CD14-positive monocyte (primary cell): Measurements from ENCODE around the gene CA4. TPM values are rescaled to one million over a fixed set of nuclear protein-coding genes. Genes with fewer than 3 reads are reported as not detected.

Source experiments
- DNase-seq, 3 donors: peaks; one replicate each; pipeline ENCODE4 v3.0.0-alpha.2; 2011 to 2022
- H2AFZ ChIP-seq: 2 replicates; pipeline ENCODE4 v1.6.0; 2012; ENCODE audit warnings: mild to moderate bottlenecking, low read depth, low read length, inconsistent platforms; ENCODE audit not compliant: insufficient read depth, poor library complexity, severe bottlenecking
- H3K27ac ChIP-seq, 2 donors: 1 replicate in 1 of 2; 2 replicates in 1 of 2; pipeline ENCODE4 v1.5.1; 2012 to 2013; ENCODE audit warnings: low read length in 2 of 2, control low read depth in 1 of 2, inconsistent platforms in 1 of 2, low read depth in 1 of 2, mild to moderate bottlenecking in 1 of 2
- H3K27me3 ChIP-seq, 2 donors: one replicate each; pipeline versions ENCODE4 v1.6.0 to v1.6.1; 2011 to 2013; ENCODE audit warnings: low read length in 2 of 2; ENCODE audit not compliant: control insufficient read depth in 2 of 2, insufficient read depth in 2 of 2
- H3K36me3 ChIP-seq, 2 donors: replicated peaks in 1 of 2; 1 replicate in 1 of 2; 2 replicates in 1 of 2; pipeline versions ENCODE4 v1.5.1 to v1.6.1; 2012 to 2013; ENCODE audit warnings: low read length in 2 of 2, control low read depth in 1 of 2, inconsistent platforms in 1 of 2, mild to moderate bottlenecking in 1 of 2; ENCODE audit not compliant: insufficient read depth in 2 of 2, control insufficient read depth in 1 of 2
- H3K4me1 ChIP-seq, 2 donors: 1 replicate in 1 of 2; 2 replicates in 1 of 2; pipeline versions ENCODE4 v1.5.1 to v1.6.1; 2012 to 2013; ENCODE audit warnings: low read length in 2 of 2, control low read depth in 1 of 2, inconsistent platforms in 1 of 2, mild to moderate bottlenecking in 1 of 2, moderate library complexity in 1 of 2; ENCODE audit not compliant: insufficient read depth in 2 of 2, control insufficient read depth in 1 of 2
- H3K4me2 ChIP-seq: replicated peaks from 2 replicates; pipeline ENCODE3; 2012; ENCODE audit warnings: low read length, moderate library complexity, mild to moderate bottlenecking; ENCODE audit not compliant: poor library complexity, severe bottlenecking; ENCODE audit errors: extremely low read depth
- H3K4me3 ChIP-seq, 3 experiments: fragments of 200-600 bp in 1 of 3; sonication (generic) in 1 of 3; replicated peaks in 1 of 3; 1 replicate in 2 of 3; 2 replicates in 1 of 3; pipeline ENCODE4 v1.5.1; 2011 to 2013; ENCODE audit warnings: low read length in 3 of 3, mild to moderate bottlenecking in 3 of 3, control low read depth in 2 of 3, low read depth in 2 of 3, inconsistent platforms in 1 of 3, moderate library complexity in 1 of 3
- H3K79me2 ChIP-seq: 2 replicates; pipeline ENCODE4 v1.6.0; 2012; ENCODE audit warnings: mild to moderate bottlenecking, control low read depth, inconsistent platforms, low read length, moderate library complexity; ENCODE audit not compliant: insufficient read depth
- H3K9ac ChIP-seq: 2 replicates; pipeline ENCODE4 v1.6.0; 2017; ENCODE audit warnings: low read length, mild to moderate bottlenecking; ENCODE audit not compliant: insufficient read depth, poor library complexity, severe bottlenecking
- H3K9me3 ChIP-seq, 2 donors: replicated peaks in 1 of 2; 1 replicate in 1 of 2; 2 replicates in 1 of 2; pipeline versions ENCODE4 v1.5.1 to v1.6.1; 2012 to 2013; ENCODE audit warnings: low read length in 2 of 2, control low read depth in 1 of 2; ENCODE audit not compliant: control insufficient read depth in 1 of 2, insufficient read depth in 1 of 2
- H4K20me1 ChIP-seq: 2 replicates; pipeline ENCODE4 v1.6.0; 2012; ENCODE audit warnings: mild to moderate bottlenecking, low read length, control low read depth, moderate library complexity; ENCODE audit not compliant: insufficient read depth
- H3K27ac Mint-ChIP-seq, 7 donors: one replicate each; pipeline ENCODE4 v1.8.0; 2020; ENCODE audit warnings: mild to moderate bottlenecking in 7 of 7, mixed read lengths in 7 of 7, moderate library complexity in 6 of 7, inconsistent platforms in 2 of 7
- H3K27me3 Mint-ChIP-seq, 3 donors: one replicate each; pipeline ENCODE4 v1.8.0; 2021 to 2022; ENCODE audit warnings: low read depth in 3 of 3, mild to moderate bottlenecking in 3 of 3, mixed read lengths in 3 of 3, moderate library complexity in 3 of 3, inconsistent platforms in 1 of 3
- H3K36me3 Mint-ChIP-seq, 2 donors: one replicate each; pipeline ENCODE4 v1.8.0; 2020; ENCODE audit warnings: mixed read lengths in 2 of 2, inconsistent platforms in 1 of 2, mild to moderate bottlenecking in 1 of 2
- H3K4me1 Mint-ChIP-seq: one replicate; pipeline ENCODE4 v1.8.0; 2020; ENCODE audit warnings: mild to moderate bottlenecking, mixed read lengths
- H3K4me3 Mint-ChIP-seq, 2 donors: one replicate each; pipeline ENCODE4 v1.8.0; 2020; ENCODE audit warnings: mild to moderate bottlenecking in 2 of 2, mixed read lengths in 2 of 2, moderate library complexity in 1 of 2
- H3K9me3 Mint-ChIP-seq, 7 donors: one replicate each; pipeline ENCODE4 v1.8.0; 2020 to 2022; ENCODE audit warnings: mixed read lengths in 7 of 7, mild to moderate bottlenecking in 6 of 7, moderate library complexity in 6 of 7, inconsistent platforms in 2 of 7
- WGBS: methylation state at CpG from one replicate; pipeline ENCODE4 v1.1.5; 2013; ENCODE audit warnings: missing lambda C conversion rate; ENCODE audit not compliant: insufficient coverage; 5-methylcytosine and 5-hydroxymethylcytosine counted together
- intact Hi-C, 2 donors: fragments of 100-400 bp; cut with micrococcal nuclease; formaldehyde crosslinking; loops; one replicate each; pipeline versions ENCODE4 v1.15.0 to v1.15.1; 2023
- polyA plus RNA-seq, 3 donors: library from polyadenylated mRNA; depleted of rRNA in 1 of 3; unstranded in 2 of 3; stranded (reverse) in 1 of 3; fragments of 300-500 nt in 2 of 3; fragments of >200 nt in 1 of 3; fragmentation: Illumina TruSeq in 2 of 3; gene quantifications; 1 replicate in 2 of 3; 2 replicates in 1 of 3; pipeline ENCODE4 v1.2.3, GENCODE V29; 2012 to 2021
- TF ChIP-seq, protein P1 (sequence below): fragments of 200-600 bp; IDR thresholded peaks from one replicate; pipeline ENCODE4 v1.8.0; 2022; ENCODE audit warnings: antibody characterized with exemption, mild to moderate bottlenecking

CA4 gene
- polyA plus RNA-seq, 3 donors, result not detected

DNA sequence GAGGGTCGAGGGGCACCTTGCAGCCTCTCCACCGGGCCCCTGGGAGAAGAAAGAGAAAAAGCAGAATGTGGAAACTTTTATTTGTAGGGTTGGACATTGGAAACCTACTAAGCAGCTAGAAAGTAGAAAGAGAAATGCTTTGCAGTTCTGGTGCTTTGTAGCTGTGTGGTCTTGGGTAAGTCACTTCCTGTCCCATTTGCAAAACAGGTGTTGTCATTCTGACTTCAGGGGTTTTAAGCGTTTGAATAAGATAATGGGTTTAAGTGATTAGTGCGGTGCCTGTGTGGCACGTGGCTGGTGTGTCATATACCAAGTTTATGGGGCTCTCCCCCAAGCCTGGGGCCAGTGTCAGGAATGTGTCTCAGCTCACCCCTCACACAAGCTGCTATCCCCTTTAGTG is 1.6 kb downstream of the CA4 start:
- Histone ChIP-seq H3K36me3 (no peaks in the 10 kb centered on the region), H2AFZ (no peak overlapping the region), H3K4me1 (peaks cover 3 to 16% of the 10 kb centered on the region in 2 donors), H3K4me3 (no peak overlapping the region), H3K4me2 (no peak overlapping the region), H3K27me3 (peaks cover 28 to 69% of the 10 kb centered on the region in 2 donors), H3K9me3 (peaks cover 0 to 29% of the 10 kb centered on the region in 2 donors), H4K20me1 (no peaks in the 10 kb centered on the region), H3K9ac (no peak overlapping the region), H3K79me2 (no peaks in the 10 kb centered on the region), H3K27ac (no peak overlapping the region)
- Mint-ChIP-seq H3K4me1 (peaks cover 17% of the 10 kb centered on the region), H3K27ac (no peak overlapping the region), H3K4me3 (peak overlapping the region in 1 of 2 donors; percentile 86), H3K9me3 (peaks cover 0 to 19% (median 5%) of the 10 kb centered on the region in 7 donors), H3K36me3 (peaks cover 0 to 1% of the 10 kb centered on the region in 2 donors), H3K27me3 (peaks cover 72 to 76% (median 76%) of the 10 kb centered on the region in 3 donors)
- TF ChIP-seq, protein P1, sequence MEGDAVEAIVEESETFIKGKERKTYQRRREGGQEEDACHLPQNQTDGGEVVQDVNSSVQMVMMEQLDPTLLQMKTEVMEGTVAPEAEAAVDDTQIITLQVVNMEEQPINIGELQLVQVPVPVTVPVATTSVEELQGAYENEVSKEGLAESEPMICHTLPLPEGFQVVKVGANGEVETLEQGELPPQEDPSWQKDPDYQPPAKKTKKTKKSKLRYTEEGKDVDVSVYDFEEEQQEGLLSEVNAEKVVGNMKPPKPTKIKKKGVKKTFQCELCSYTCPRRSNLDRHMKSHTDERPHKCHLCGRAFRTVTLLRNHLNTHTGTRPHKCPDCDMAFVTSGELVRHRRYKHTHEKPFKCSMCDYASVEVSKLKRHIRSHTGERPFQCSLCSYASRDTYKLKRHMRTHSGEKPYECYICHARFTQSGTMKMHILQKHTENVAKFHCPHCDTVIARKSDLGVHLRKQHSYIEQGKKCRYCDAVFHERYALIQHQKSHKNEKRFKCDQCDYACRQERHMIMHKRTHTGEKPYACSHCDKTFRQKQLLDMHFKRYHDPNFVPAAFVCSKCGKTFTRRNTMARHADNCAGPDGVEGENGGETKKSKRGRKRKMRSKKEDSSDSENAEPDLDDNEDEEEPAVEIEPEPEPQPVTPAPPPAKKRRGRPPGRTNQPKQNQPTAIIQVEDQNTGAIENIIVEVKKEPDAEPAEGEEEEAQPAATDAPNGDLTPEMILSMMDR, result no peak
- WGBS, result 20% methylated on average over 1 of the region's 5 CpGs
- DNase-seq, result no peak
- intact Hi-C loops, result no loop called here

DNA sequence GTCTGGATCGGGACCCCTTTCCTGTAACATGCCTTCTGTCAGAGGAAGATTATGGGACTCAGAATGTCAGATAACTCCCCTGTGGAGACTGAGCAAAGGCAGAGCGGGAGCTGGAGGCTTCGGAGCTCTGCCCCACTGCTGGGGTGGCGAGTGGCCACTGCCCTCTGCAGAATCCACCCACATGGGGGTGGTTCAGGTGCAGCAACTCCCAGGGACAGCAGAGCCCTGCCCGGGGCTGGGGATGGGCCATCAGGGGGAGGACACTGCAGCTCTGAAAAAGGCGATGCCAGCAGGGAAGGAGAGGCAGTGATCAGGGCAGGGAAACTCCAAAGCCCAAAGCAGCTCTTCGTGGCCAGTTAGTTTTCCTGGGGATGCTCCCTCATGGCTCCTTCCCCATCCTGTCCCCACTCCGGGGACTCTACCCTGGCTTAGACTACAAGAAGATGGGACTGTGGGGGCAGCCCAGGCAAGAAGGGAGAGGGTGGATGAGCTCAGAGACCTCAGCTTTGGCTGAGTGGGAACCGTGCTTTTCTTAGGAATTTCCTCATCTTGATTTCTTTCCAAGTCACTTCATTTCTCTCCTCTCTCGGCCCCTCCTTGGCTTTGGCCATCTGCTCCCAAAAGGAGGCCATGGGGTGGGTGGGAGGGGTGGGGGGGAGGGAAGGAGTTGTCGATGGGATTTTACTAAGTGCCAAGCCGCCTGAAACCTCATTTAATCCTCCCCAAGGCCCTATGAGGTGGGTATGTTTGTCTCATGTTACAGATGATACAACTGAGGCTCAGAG is 4.0 kb downstream of the CA4 start:
- no peaks in the 10 kb centered on the region for H3K36me3 ChIP-seq
- no peaks in the 10 kb centered on the region for H3K79me2 ChIP-seq
- no peak overlapping the region for H3K27ac ChIP-seq
- intact Hi-C loops, result no loop called here
- Mint-ChIP-seq H3K9me3 (peaks cover 0 to 15% (median 6%) of the 10 kb centered on the region in 7 donors), H3K36me3 (peaks cover 0 to 1% of the 10 kb centered on the region in 2 donors), H3K4me3 (no peak overlapping the region), H3K27me3 (peaks cover 54 to 57% (median 55%) of the 10 kb centered on the region in 3 donors), H3K27ac (no peak overlapping the region), H3K4me1 (peaks cover 13% of the 10 kb centered on the region)
- H3K9me3 ChIP-seq, result peaks cover 0 to 23% of the 10 kb centered on the region in 2 donors
- no peak overlapping the region for H3K4me3 ChIP-seq
- no peak overlapping the region for H3K4me2 ChIP-seq
- H3K4me1 ChIP-seq, result peaks cover 3 to 16% of the 10 kb centered on the region in 2 donors
- TF ChIP-seq, protein P1, result no peak
- no peak overlapping the region for H3K9ac ChIP-seq
- no peak overlapping the region for H2AFZ ChIP-seq
- no peak for DNase-seq
- 94% methylated on average over 5 of the region's 12 CpGs for WGBS
- peaks cover 22 to 47% of the 10 kb centered on the region in 2 donors for H3K27me3 ChIP-seq
- no peaks in the 10 kb centered on the region for H4K20me1 ChIP-seq
